SK-N-SH (cell line): ENCODE data around the gene ARHGEF11. TPM values are rescaled to one million over a fixed set of nuclear protein-coding genes. Genes with fewer than 3 reads are reported as not detected.

Experiments
- CTCF ChIA-PET: fragments of 300-600, 350-600 bp; formaldehyde crosslinking; extraction: SDS; loops from one replicate; lab custom pipeline; 2021; lab: Yijun Ruan, JAX
- POLR2A ChIA-PET: fragments of 350-600 bp; sonication (Branson Sonifier 250); formaldehyde crosslinking; extraction: SDS; loops from one replicate; lab custom pipeline; 2020; ENCODE audit warnings: antibody characterized with exemption, inconsistent platforms; lab: Yijun Ruan, JAX
- DNase-seq: peaks from one replicate; pipeline ENCODE4 v3.0.0; 2012
- H2AFZ ChIP-seq: fragments of 200-600 bp; sonication (generic); 2 replicates; pipeline ENCODE4 v1.8.1; 2016; ENCODE audit warnings: antibody characterized with exemption, mild to moderate bottlenecking, low read depth
- H3F3A ChIP-seq: fragments of 200-600 bp; sonication (generic); replicated peaks from 2 replicates; pipeline ENCODE3; 2016; ENCODE audit warnings: antibody characterized with exemption, mild to moderate bottlenecking; ENCODE audit not compliant: insufficient read depth
- H3K27ac ChIP-seq, 2 experiments: fragments of 200-500 bp in 1 of 2; fragments of 200-600 bp in 1 of 2; sonication (Bioruptor generic) in 1 of 2; sonication (generic), shearing (Covaris generic) in 1 of 2; 2 replicates each; pipeline versions ENCODE4 v1.5.1 to v1.6.1; 2014 to 2016; ENCODE audit warnings: low read depth in 2 of 2, inconsistent platforms in 1 of 2, low read length in 1 of 2, mild to moderate bottlenecking in 1 of 2, mixed read lengths in 1 of 2
- H3K27me3 ChIP-seq: fragments of 200-600 bp; sonication (generic), shearing (Covaris generic); 2 replicates; pipeline ENCODE4 v1.6.1; 2016; ENCODE audit warnings: mixed run types; ENCODE audit not compliant: insufficient read depth
- H3K36me3 ChIP-seq, 2 experiments: fragments of 200-500 bp in 1 of 2; fragments of 200-600 bp in 1 of 2; sonication (Bioruptor generic) in 1 of 2; sonication (generic) in 1 of 2; replicated peaks in 1 of 2; 2 replicates each; pipeline versions ENCODE3 to v1.5.1; 2014 to 2016; ENCODE audit warnings: low read length in 1 of 2, mild to moderate bottlenecking in 1 of 2; ENCODE audit not compliant: insufficient read depth in 2 of 2, control insufficient read depth in 1 of 2
- H3K4me1 ChIP-seq, 2 experiments: fragments of 200-500 bp in 1 of 2; fragments of 200-600 bp in 1 of 2; sonication (Bioruptor generic) in 1 of 2; sonication (generic), shearing (Covaris generic) in 1 of 2; 2 replicates each; pipeline versions ENCODE4 v1.5.1 to v1.6.1; 2014 to 2016; ENCODE audit warnings: low read depth in 1 of 2, low read length in 1 of 2, mixed run types in 1 of 2; ENCODE audit not compliant: insufficient read depth in 2 of 2, control insufficient read depth in 1 of 2
- H3K4me2 ChIP-seq: fragments of 200-600 bp; sonication (generic), shearing (Covaris generic); 2 replicates; pipeline ENCODE4 v1.6.1; 2017; ENCODE audit warnings: mixed run types
- H3K4me3 ChIP-seq, 2 experiments: fragments of 200-500 bp in 1 of 2; fragments of 200-600 bp in 1 of 2; sonication (Bioruptor generic) in 1 of 2; sonication (generic), shearing (Covaris generic) in 1 of 2; 2 replicates each; pipeline versions ENCODE4 v1.5.1 to v1.8.1; 2014 to 2016; ENCODE audit warnings: low read depth in 2 of 2, inconsistent platforms in 1 of 2, low read length in 1 of 2, mild to moderate bottlenecking in 1 of 2, mixed read lengths in 1 of 2, moderate library complexity in 1 of 2
- H3K79me2 ChIP-seq: fragments of 200-600 bp; sonication (generic); 2 replicates; pipeline ENCODE4 v1.8.1; 2017; ENCODE audit warnings: mild to moderate bottlenecking; ENCODE audit not compliant: insufficient read depth
- H3K9ac ChIP-seq: fragments of 200-600 bp; sonication (generic); 2 replicates; pipeline ENCODE4 v1.6.1; 2017; ENCODE audit warnings: mixed run types
- H3K9me2 ChIP-seq: fragments of 200-600 bp; sonication (generic); 2 replicates; pipeline ENCODE4 v1.6.1; 2017; ENCODE audit warnings: mixed run types
- H3K9me3 ChIP-seq: fragments of 200-600 bp; sonication (generic); 2 replicates; pipeline ENCODE4 v1.6.1; 2017; ENCODE audit warnings: mixed run types, mild to moderate bottlenecking, moderate library complexity
- H4K20me1 ChIP-seq: fragments of 200-600 bp; sonication (generic); 2 replicates; pipeline ENCODE4 v1.6.1; 2017; ENCODE audit warnings: mild to moderate bottlenecking, mixed run types; ENCODE audit not compliant: insufficient read depth
- CHD2 ChIP-seq: fragments of 150-350 bp; IDR thresholded peaks from 2 replicates; pipeline ENCODE4 v1.6.1; 2018; ENCODE audit warnings: low read length; ENCODE audit not compliant: partially characterized antibody
- ELF1 ChIP-seq: IDR thresholded peaks from 2 replicates; pipeline ENCODE4 v1.4.0; 2012
- EZH2phosphoT487 ChIP-seq: fragments of 200-600 bp; sonication (generic); IDR thresholded peaks from 2 replicates; pipeline ENCODE4 v1.6.1; 2017; ENCODE audit warnings: low read depth, mixed run types, mild to moderate bottlenecking, antibody characterized with exemption, moderate library complexity, borderline replicate concordance
- FOXM1 ChIP-seq: IDR thresholded peaks from 2 replicates; pipeline ENCODE4 v1.4.0; 2012; ENCODE audit warnings: low read depth, mild to moderate bottlenecking
- GABPA ChIP-seq: IDR thresholded peaks from 2 replicates; pipeline ENCODE4 v1.4.0; 2012; ENCODE audit warnings: low read depth, mild to moderate bottlenecking
- GATA2 ChIP-seq: sonication (generic); formaldehyde crosslinking; IDR thresholded peaks from 2 replicates; pipeline ENCODE4 v1.5.0; 2020; ENCODE audit warnings: mild to moderate bottlenecking, missing genetic modification reagents
- MXI1 ChIP-seq: IDR thresholded peaks from 2 replicates; pipeline ENCODE4 v1.6.1; 2012; ENCODE audit warnings: mild to moderate bottlenecking, low read depth, low read length, improper control_type of control experiment
- NFIC ChIP-seq: IDR thresholded peaks from 2 replicates; pipeline ENCODE4 v1.4.0; 2012; ENCODE audit warnings: borderline replicate concordance
- POLR2AphosphoS5 ChIP-seq: IDR thresholded peaks from 2 replicates; pipeline ENCODE4 v1.6.1; 2012; ENCODE audit warnings: low read depth, low read length
- RAD21 ChIP-seq: IDR thresholded peaks from 2 replicates; pipeline ENCODE4 v1.6.1; 2012; ENCODE audit warnings: mild to moderate bottlenecking, low read length
- RFX5 ChIP-seq: IDR thresholded peaks from 2 replicates; pipeline ENCODE4 v1.6.1; 2012; ENCODE audit warnings: mild to moderate bottlenecking, improper control_type of control experiment, low read length
- RXRA ChIP-seq: IDR thresholded peaks from 2 replicates; pipeline ENCODE4 v1.4.0; 2012; ENCODE audit warnings: low read depth, mild to moderate bottlenecking, borderline replicate concordance
- SMC3 ChIP-seq: IDR thresholded peaks from 2 replicates; pipeline ENCODE4 v1.6.1; 2012; ENCODE audit warnings: low read depth, low read length, improper control_type of control experiment
- TCF12 ChIP-seq: IDR thresholded peaks from 2 replicates; pipeline ENCODE4 v1.4.0; 2012
- TEAD4 ChIP-seq: IDR thresholded peaks from 2 replicates; pipeline ENCODE4 v1.4.0; 2012; ENCODE audit warnings: mild to moderate bottlenecking, borderline replicate concordance; ENCODE audit not compliant: insufficient read depth
- WGBS: methylation state at CpG from one replicate; pipeline ENCODE4 v1.1.6; 2017; ENCODE audit warnings: low lambda C conversion rate; 5-methylcytosine and 5-hydroxymethylcytosine counted together
- polyA plus RNA-seq, 3 experiments: library from polyadenylated mRNA; depleted of rRNA; stranded (reverse); fragments of >200 nt; gene quantifications; 2 replicates each; pipeline ENCODE4 v1.2.3, GENCODE V29; 2012
- TF ChIP-seq, protein P1 (sequence below): IDR thresholded peaks from 2 replicates; pipeline ENCODE4 v1.4.0; 2012; ENCODE audit warnings: low read depth
- TF ChIP-seq, protein P2 (sequence below): fragments of 150-350 bp; IDR thresholded peaks from 2 replicates; pipeline ENCODE4 v1.6.1; 2016; ENCODE audit warnings: mild to moderate bottlenecking, low read depth, low read length
- TF ChIP-seq, protein P3 (sequence below): fragments of 200-600 bp; sonication (generic); IDR thresholded peaks from 2 replicates; pipeline ENCODE4 v1.6.1; 2017; ENCODE audit warnings: antibody characterized with exemption, mild to moderate bottlenecking, moderate library complexity
- TF ChIP-seq, protein P4 (sequence below): IDR thresholded peaks from 2 replicates; pipeline ENCODE4; 2012
- TF ChIP-seq, protein P5 (sequence below): fragments of 150-350 bp; IDR thresholded peaks from 2 replicates; pipeline ENCODE4 v1.6.1; 2017; ENCODE audit warnings: antibody characterized with exemption, low read length, low read depth, borderline replicate concordance

Gene ARHGEF11
- polyA plus RNA-seq, 1 of the 3 experiments (the other 2 are of a cell fraction), result 19.0 TPM

DNA sequence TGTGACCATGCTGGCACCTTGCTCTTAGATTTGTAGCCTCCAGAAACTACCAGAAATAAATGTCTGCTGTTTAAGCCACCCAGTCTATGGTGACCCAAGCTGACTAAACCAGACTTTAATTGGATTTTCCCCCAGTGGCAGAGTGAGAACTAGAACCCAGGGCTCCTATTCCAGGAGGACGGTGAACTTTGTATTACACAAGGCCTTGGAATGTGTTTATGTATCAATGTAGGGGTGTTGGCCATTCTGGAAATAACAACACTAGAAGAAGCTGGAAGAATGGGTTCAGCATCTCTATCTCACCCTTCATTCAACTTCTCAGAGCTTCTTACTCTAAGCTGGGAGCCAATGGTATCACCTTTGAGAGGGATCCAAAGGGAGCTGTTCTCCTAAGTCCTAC, 37.0 kb downstream of the ARHGEF11 start:
- WGBS, result 78% methylated on average over 1 of the region's 1 CpG
- ChIA-PET CTCF (interaction anchor here (1.0 to 1.2 kb wide), 2 partner anchors 10 to 17 kb away, joined by 3 read pairs; no protein-coding TSS in a partner anchor), POLR2A (no interaction called here)
- Histone ChIP-seq H3K9ac (no peak overlapping the region), H3K9me2 (no peaks in the 10 kb centered on the region), H3K9me3 (no peaks in the 10 kb centered on the region), H3K79me2 (peaks cover 52% of the 10 kb centered on the region), H3K36me3 (no peaks in the 10 kb centered on the region), H4K20me1 (peaks cover 45% of the 10 kb centered on the region), H2AFZ (no peak overlapping the region), H3K4me3 (no peak overlapping the region), H3K4me1 (peaks cover 6 to 26% of the 10 kb centered on the region in 2 experiments; a peak in 3 of 4 replicates), H3F3A (no peaks in the 10 kb centered on the region), H3K27me3 (no peaks in the 10 kb centered on the region), H3K27ac (no peak overlapping the region), H3K4me2 (no peak overlapping the region)
- no peak for DNase-seq
- TF ChIP-seq EZH2phosphoT487 (no peak), RXRA (no peak), TCF12 (no peak), GABPA (no peak), NFIC (no peak), CHD2 (no peak), TEAD4 (no peak), POLR2AphosphoS5 (no peak), RFX5 (no peak), GATA2 (CRISPR knock-in tag) (no peak), ELF1 (no peak), SMC3 (no peak), FOXM1 (no peak), RAD21 (no peak), MXI1 (no peak)
- TF ChIP-seq, protein P1, sequence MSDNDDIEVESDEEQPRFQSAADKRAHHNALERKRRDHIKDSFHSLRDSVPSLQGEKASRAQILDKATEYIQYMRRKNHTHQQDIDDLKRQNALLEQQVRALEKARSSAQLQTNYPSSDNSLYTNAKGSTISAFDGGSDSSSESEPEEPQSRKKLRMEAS, result no peak
- TF ChIP-seq, protein P2, sequence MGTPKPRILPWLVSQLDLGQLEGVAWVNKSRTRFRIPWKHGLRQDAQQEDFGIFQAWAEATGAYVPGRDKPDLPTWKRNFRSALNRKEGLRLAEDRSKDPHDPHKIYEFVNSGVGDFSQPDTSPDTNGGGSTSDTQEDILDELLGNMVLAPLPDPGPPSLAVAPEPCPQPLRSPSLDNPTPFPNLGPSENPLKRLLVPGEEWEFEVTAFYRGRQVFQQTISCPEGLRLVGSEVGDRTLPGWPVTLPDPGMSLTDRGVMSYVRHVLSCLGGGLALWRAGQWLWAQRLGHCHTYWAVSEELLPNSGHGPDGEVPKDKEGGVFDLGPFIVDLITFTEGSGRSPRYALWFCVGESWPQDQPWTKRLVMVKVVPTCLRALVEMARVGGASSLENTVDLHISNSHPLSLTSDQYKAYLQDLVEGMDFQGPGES, result no peak
- TF ChIP-seq, protein P3, sequence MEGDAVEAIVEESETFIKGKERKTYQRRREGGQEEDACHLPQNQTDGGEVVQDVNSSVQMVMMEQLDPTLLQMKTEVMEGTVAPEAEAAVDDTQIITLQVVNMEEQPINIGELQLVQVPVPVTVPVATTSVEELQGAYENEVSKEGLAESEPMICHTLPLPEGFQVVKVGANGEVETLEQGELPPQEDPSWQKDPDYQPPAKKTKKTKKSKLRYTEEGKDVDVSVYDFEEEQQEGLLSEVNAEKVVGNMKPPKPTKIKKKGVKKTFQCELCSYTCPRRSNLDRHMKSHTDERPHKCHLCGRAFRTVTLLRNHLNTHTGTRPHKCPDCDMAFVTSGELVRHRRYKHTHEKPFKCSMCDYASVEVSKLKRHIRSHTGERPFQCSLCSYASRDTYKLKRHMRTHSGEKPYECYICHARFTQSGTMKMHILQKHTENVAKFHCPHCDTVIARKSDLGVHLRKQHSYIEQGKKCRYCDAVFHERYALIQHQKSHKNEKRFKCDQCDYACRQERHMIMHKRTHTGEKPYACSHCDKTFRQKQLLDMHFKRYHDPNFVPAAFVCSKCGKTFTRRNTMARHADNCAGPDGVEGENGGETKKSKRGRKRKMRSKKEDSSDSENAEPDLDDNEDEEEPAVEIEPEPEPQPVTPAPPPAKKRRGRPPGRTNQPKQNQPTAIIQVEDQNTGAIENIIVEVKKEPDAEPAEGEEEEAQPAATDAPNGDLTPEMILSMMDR, result no peak
- TF ChIP-seq, protein P4, sequence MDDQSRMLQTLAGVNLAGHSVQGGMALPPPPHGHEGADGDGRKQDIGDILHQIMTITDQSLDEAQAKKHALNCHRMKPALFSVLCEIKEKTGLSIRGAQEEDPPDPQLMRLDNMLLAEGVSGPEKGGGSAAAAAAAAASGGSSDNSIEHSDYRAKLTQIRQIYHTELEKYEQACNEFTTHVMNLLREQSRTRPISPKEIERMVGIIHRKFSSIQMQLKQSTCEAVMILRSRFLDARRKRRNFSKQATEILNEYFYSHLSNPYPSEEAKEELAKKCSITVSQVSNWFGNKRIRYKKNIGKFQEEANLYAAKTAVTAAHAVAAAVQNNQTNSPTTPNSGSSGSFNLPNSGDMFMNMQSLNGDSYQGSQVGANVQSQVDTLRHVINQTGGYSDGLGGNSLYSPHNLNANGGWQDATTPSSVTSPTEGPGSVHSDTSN, result no peak
- TF ChIP-seq, protein P5, sequence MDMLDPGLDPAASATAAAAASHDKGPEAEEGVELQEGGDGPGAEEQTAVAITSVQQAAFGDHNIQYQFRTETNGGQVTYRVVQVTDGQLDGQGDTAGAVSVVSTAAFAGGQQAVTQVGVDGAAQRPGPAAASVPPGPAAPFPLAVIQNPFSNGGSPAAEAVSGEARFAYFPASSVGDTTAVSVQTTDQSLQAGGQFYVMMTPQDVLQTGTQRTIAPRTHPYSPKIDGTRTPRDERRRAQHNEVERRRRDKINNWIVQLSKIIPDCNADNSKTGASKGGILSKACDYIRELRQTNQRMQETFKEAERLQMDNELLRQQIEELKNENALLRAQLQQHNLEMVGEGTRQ, result no peak
